IPS-15b (cell line): ENCODE results near the gene CYBA.

Source experiments
- H3K27me3 ChIP-seq: one replicate; pipeline ENCODE4 v1.6.1; 2013; ENCODE audit warnings: low read length; ENCODE audit not compliant: control insufficient read depth, insufficient read depth
- H3K36me3 ChIP-seq: one replicate; pipeline ENCODE4 v1.6.1; 2013; ENCODE audit warnings: low read length; ENCODE audit not compliant: control insufficient read depth, insufficient read depth
- H3K4me1 ChIP-seq: one replicate; pipeline ENCODE4 v1.6.1; 2013; ENCODE audit warnings: mild to moderate bottlenecking, low read length; ENCODE audit not compliant: control insufficient read depth, insufficient read depth
- H3K4me3 ChIP-seq: one replicate; pipeline ENCODE4 v1.5.1; 2013; ENCODE audit warnings: low read depth, low read length
- H3K9ac ChIP-seq: one replicate; pipeline ENCODE4 v1.6.1; 2013; ENCODE audit warnings: low read depth, mild to moderate bottlenecking, low read length
- H3K9me3 ChIP-seq: one replicate; pipeline ENCODE4 v1.6.1; 2013; ENCODE audit warnings: mild to moderate bottlenecking, low read length; ENCODE audit not compliant: control insufficient read depth, insufficient read depth

CYBA gene

DNA sequence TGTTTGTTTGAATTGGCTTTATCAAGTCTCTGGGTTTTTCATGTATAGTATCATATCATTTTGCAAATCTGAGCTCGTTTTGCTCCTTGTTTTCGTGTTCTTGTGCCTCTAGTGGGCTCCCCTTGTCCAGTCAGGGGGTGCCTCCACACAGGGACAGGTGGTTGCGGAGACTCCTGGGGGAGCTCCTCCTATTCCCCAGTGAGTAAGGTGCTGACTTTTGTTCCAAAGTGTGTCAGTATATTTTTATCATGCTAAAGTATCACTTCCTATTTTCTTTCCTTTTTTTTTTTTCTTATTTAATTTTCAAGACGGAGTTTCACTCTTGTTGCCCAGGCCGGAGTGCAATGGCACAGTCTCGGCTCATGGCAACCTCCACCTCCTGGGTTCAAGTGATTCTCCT lies 42.8 kb downstream of the CYBA start:
- peaks cover 4% of the 10 kb centered on the region for H3K4me1 ChIP-seq
- H3K9me3 ChIP-seq, result no peaks in the 10 kb centered on the region
- no peaks in the 10 kb centered on the region for H3K27me3 ChIP-seq
- H3K36me3 ChIP-seq, result peaks cover 15% of the 10 kb centered on the region
- no peak overlapping the region for H3K9ac ChIP-seq
- H3K4me3 ChIP-seq, result no peak overlapping the region

DNA sequence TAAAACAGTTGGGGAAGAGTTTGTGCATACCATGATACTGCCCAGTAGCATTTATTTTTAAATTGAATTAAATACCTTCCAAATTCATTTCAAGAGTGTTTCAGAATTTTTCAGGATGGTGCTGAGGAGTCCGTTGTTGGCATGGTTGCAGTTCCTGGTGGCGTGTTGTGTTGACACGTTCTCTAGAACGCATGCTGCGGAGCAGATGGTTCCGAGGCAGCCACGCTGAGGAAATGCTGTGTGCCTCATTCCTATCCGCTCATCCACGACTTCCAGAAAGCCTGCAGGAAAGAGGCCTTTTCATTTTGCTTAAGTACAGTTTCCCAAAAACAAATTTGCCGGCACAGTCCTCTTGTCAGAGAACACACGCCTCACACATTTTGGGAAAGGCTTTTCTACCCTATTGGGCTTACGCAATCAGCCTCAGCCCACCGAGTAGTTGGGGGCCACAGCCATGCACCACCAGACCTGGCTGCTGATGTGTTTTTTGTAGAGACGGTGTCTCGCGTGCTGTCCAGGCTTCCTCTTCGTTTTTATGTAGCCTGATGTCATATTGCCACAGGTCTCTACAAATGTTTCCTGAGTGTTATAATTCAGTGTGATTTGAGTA lies 44.6 kb downstream of the CYBA start:
- H3K9ac ChIP-seq, result no peak overlapping the region
- H3K36me3 ChIP-seq, result peaks cover 25% of the 10 kb centered on the region
- no peaks in the 10 kb centered on the region for H3K9me3 ChIP-seq
- H3K4me1 ChIP-seq, result peaks cover 4% of the 10 kb centered on the region
- H3K27me3 ChIP-seq, result no peaks in the 10 kb centered on the region
- no peak overlapping the region for H3K4me3 ChIP-seq

DNA sequence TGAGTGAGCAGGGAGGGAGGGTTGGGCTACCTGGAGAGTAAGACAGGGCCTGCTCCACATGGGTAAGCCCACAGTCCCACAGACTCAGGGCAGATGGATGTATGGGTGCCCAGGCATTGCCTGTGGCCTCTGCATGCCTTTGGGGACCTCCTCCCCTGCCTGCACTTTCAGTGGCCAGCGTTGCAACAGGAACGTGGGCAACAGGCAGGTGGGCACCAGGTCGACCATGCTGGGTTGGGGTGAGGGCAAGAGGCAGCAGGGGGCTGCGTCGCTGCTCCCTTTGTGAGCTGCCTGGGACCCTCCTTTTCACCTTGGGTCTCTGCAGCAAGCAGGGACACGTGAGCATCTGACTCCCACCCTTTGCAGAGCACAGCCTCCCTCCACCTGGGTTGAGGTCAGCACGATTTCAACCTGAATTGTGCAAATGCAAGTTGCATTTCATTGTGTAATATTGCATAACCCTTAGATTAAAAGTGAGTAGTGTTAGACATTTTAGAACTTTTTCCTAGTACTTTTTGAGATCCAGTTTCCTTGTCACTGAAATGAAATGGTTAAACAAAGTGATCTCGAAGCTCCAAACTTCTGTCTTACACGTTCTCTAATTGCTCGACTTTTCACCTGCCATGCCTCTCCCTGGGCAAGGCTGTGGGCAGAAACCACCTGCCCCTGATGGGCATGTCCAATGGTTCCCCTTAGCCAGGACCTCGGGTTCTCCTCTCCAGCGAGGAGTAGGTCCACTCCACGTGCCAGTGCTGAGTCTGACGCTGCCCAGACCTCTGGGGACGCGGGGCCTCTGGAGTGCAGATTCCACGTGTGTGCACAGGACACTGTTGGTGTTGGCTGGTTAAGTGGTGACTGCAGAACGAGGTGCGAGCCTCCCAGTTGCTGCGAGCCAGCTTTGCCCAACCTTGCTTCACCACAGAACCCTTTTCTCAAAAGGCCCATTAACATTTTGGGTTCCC lies 45.4 kb downstream of the CYBA start:
- Histone ChIP-seq H3K9ac (no peak overlapping the region), H3K4me1 (no peaks in the 10 kb centered on the region), H3K27me3 (no peaks in the 10 kb centered on the region), H3K4me3 (no peak overlapping the region), H3K36me3 (peaks cover 30% of the 10 kb centered on the region), H3K9me3 (no peaks in the 10 kb centered on the region)

DNA sequence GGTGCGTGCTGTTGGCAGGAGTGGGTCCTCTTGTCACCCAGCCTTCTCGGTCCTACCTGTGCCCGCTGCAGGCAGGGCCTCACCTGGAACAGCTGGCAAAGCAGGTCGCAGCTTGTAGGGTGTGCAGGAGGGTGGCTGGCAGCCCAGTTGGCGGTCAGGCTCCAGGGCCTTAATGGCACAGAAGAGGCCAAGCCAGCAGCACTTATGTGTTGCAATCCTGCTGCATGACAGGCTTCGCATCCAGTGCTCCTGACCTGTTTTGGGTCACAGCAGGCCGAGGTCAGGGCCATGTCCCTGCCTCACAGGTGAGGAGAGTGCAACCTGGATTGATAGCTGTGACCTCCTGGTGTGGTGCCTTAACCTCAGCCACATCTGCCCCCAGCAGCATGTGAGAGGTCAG lies 48.8 kb downstream of the CYBA start:
- Histone ChIP-seq H3K36me3 (peaks cover 48% of the 10 kb centered on the region), H3K4me1 (no peaks in the 10 kb centered on the region), H3K9ac (no peak overlapping the region), H3K9me3 (no peaks in the 10 kb centered on the region), H3K4me3 (no peak overlapping the region), H3K27me3 (no peaks in the 10 kb centered on the region)

DNA sequence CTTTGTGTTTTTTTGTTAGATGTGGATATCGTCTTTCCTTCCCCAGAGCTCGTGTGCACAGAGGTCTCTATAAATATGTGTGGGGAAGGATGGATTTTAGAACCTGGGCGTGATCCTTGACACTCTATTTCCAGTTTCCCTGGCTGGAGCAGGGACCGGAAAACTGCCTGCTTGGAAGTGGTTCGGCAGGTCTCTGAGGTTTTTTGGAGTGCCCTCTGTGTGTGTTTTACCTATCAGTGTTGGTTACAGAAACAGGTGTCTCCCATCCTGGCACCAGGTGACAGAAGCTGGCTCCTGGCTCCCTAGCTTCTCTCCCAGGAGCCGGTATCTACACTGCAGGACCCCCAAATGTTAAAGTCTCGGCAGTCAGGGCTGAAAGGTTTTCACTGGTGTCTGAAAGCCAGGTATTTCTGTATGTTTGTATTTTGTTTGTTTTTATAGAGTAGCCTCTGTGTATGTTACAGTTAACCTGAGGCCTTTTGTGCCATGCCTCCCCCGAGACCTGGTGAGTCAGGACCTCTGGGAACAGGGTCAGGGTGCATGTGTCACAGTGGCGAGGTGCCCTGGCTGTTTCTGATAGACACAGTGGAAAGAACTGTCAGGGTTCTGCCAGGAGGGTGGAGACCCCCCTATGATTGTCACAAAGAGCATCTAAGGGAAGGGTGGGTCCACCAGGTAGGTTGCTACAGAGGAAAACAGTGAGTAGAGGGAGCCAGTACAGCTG lies 49.4 kb downstream of the CYBA start:
- peaks cover 46% of the 10 kb centered on the region for H3K36me3 ChIP-seq
- no peaks in the 10 kb centered on the region for H3K9me3 ChIP-seq
- H3K4me1 ChIP-seq, result no peaks in the 10 kb centered on the region
- H3K27me3 ChIP-seq, result no peaks in the 10 kb centered on the region
- no peak overlapping the region for H3K9ac ChIP-seq
- no peak overlapping the region for H3K4me3 ChIP-seq

DNA sequence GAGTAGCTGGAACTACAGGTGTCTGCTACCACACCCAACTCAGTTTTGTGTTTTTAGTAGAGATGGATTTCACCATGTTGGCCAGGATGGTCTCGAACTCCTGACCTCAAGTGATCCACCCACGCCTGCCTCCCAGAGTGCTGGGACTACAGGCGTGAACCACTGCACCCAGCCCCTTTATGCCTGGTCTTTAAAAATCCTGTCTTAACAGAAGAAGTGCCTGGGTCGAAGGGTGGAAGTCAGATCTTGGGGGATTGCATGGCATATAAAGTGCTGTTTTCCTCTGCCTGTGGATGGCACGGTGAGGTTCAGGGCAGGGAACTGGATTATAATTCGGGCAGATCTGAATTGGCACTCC lies 50.3 kb downstream of the CYBA start:
- no peak overlapping the region for H3K9ac ChIP-seq
- no peaks in the 10 kb centered on the region for H3K4me1 ChIP-seq
- no peaks in the 10 kb centered on the region for H3K27me3 ChIP-seq
- no peak overlapping the region for H3K4me3 ChIP-seq
- no peaks in the 10 kb centered on the region for H3K9me3 ChIP-seq
- H3K36me3 ChIP-seq, result peaks cover 44% of the 10 kb centered on the region

DNA sequence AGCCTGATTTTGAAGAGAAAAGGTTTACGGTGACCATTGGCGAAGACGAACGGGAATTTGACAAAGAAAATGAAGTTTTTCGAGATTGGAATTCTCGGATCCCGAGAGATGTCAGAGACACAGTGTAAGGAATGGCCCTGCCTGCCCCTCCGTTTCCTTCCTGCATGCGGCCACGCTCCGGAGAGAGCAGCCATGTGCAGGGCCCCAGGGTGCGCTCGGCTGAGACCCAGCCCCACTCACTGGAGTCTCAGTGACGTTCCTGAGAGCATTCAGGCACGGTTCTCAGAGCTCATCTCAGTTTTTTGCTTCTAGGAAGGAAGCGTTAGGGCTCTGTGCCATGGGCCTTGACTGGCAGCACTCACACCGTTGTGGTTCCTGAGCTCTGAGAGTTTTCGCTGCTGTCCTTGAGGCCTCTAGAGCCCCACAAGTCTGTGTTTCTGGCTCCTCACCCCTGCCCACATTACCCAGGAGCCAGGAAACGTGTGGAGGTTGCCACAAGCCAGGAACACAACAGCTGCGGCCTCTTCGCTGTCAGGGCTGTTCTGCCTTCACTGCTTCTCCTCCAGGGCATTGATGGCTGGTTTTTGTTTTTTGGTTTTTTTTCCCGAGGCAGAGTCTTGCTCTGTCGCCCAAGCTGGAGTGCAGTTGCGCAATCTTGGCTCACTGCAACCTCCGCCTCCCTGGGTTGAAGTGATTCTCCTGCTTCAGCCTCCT lies 50.9 kb downstream of the CYBA start:
- Histone ChIP-seq H3K36me3 (peaks cover 41% of the 10 kb centered on the region), H3K4me1 (no peaks in the 10 kb centered on the region)

DNA sequence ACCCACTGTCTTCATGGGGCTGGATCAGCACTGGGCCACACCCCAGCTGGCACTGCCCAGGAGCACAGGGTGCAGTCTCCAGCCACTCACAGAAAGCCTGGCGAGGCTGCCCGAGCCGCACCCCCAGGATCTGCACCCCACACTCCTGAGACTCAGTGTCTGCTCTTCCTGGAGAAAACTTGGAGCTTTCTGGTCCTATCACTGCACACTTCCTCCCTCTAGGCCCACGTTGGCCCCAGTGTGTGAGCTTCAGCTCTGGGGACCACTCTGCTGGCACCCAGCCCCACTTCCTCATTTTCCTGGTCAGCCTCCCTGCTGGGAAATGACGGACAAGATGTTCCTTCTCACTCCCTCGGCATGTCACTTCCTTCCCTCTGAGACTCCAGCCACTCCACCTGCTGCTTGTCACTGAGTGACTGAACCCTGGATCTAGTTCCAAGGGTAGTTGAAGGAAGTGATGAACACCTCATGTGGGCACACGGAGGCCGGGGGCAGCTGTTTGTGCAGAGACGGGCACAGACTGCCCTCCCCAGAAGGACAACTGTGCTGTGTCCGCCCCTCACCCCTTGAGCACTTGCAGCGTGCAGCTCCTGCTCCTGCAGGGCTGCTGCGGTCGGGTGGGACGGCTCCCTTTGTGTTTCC lies 51.6 kb downstream of the CYBA start:
- Histone ChIP-seq H3K4me1 (no peaks in the 10 kb centered on the region), H3K27me3 (no peaks in the 10 kb centered on the region), H3K4me3 (no peak overlapping the region), H3K36me3 (peaks cover 37% of the 10 kb centered on the region), H3K9ac (no peak overlapping the region), H3K9me3 (no peaks in the 10 kb centered on the region)

More for the DNA sequence above, 50.9 kb downstream of the CYBA start:
- Histone ChIP-seq H3K27me3 (no peaks in the 10 kb centered on the region), H3K9me3 (no peaks in the 10 kb centered on the region), H3K9ac (no peak overlapping the region), H3K4me3 (no peak overlapping the region)

DNA sequence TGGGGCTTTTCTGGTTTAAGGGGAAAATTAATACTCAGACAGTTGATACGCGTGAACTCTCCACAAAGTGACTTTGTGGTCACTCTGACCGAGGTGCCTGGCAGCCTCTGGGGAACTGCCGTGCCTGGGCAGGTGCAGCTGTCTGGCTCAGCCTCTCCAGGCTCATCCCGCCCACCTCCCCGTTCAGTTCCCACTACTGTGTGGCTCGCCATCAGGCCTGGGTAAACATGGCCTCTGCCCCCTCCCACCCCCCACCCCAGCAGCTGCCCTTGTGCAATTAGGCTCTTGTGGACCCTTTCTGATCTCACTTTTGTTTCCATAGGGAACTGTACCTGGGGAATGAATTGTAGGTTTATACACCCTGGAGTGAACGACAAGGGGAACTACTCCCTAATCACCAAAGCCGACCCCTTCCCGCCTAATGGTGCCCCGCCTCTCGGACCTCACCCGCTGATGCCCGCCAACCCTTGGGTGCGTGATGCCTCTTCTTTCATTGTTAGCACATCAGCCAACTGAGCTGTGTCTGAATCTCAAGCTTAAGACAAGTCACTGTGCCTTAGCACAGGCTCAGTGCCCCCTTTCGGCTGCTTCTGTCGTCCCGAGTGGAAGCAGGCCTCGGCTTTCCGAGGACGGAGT lies 52.9 kb downstream of the CYBA start:
- Histone ChIP-seq H3K9ac (no peak overlapping the region), H3K4me1 (no peaks in the 10 kb centered on the region), H3K36me3 (peaks cover 39% of the 10 kb centered on the region)

DNA sequence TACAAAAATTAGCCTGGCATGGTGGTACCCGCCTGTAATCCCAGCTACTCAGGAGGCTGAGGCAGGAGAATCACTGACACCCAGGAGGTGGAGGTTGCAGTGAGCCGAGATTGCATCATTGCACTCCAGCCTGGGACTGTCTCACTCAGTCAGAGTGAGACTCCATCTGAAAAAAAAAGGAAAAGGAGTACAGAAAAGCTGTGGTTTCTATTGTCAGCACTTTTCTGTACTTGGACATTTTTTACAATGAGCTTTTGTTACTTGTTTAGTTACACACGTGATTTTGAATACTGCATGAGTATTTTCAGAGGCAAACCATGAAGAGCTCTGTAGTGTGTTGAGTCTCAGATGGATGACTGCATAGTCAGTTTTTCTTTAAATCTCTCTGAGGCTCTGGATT lies 54.4 kb downstream of the CYBA start:
- peaks cover 28% of the 10 kb centered on the region for H3K36me3 ChIP-seq
- no peaks in the 10 kb centered on the region for H3K27me3 ChIP-seq
- no peaks in the 10 kb centered on the region for H3K4me1 ChIP-seq

More for the DNA sequence above, 52.9 kb downstream of the CYBA start:
- H3K9me3 ChIP-seq, result no peaks in the 10 kb centered on the region
- H3K4me3 ChIP-seq, result no peak overlapping the region
- H3K27me3 ChIP-seq, result no peaks in the 10 kb centered on the region

DNA sequence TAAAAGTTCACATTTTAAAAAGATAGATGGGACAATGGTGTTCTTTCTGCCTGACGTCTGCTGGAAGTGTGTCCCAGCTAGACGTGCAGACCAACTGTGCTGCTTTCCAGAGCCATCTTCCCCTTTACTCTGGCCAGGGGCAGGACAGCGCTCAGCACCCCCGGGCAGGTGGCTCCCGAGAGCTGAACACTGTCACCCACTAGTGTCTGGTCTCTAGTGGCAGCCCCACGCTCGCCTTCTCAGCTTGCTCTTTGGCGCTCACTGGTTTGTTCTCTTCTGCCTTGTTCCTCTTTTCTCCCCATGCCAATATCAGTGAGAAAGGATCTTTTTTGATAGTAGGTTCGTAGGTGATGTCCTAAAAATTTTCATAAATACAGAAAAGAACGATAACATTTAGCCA lies 54.9 kb downstream of the CYBA start:
- H3K4me1 ChIP-seq, result no peaks in the 10 kb centered on the region

More for the DNA sequence above, 54.4 kb downstream of the CYBA start:
- no peak overlapping the region for H3K9ac ChIP-seq
- no peak overlapping the region for H3K4me3 ChIP-seq
- no peaks in the 10 kb centered on the region for H3K9me3 ChIP-seq

More for the DNA sequence above, 54.9 kb downstream of the CYBA start:
- peaks cover 26% of the 10 kb centered on the region for H3K36me3 ChIP-seq
- H3K27me3 ChIP-seq, result no peaks in the 10 kb centered on the region
- no peaks in the 10 kb centered on the region for H3K9me3 ChIP-seq
- no peak overlapping the region for H3K4me3 ChIP-seq
- no peak overlapping the region for H3K9ac ChIP-seq
